Measurements from ENCODE around the gene HSPA5.
"Not testable (repeated sequence)": the region's sequence is repeated elsewhere in the genome, so short reads cannot be mapped to it uniquely, and the experiment has no call there.

- TF ChIP-seq CTCF, EP300 (IDR thresholded peaks at IDR 0.05): not testable (repeated sequence)
Observed at GRCh38 chr9:125264068-125264467, 22.9 kb upstream of the HSPA5 start.
